Neural cell (in vitro differentiated cells): ENCODE results near the gene SNRNP40. TPM values are rescaled to one million over a fixed set of nuclear protein-coding genes. Genes with fewer than 3 reads are reported as not detected.

Experiments
- H2AFZ ChIP-seq: fragments of 200-600, 300-800 bp; sonication (generic), shearing (Covaris generic); 2 replicates; pipeline ENCODE4 v1.6.0; 2014; ENCODE audit warnings: low read depth, mild to moderate bottlenecking, antibody characterized with exemption, low read length, moderate library complexity
- H3F3A ChIP-seq: fragments of 200-600 bp; shearing (Covaris generic); 2 replicates; pipeline ENCODE4 v1.6.1; 2016; ENCODE audit warnings: mild to moderate bottlenecking, moderate library complexity, mixed read lengths, antibody characterized with exemption, low read length; ENCODE audit not compliant: insufficient read depth, poor library complexity, severe bottlenecking
- H3K27ac ChIP-seq: fragments of 200-600, 300-800 bp; sonication (generic), shearing (Covaris generic); 2 replicates; pipeline ENCODE4 v1.5.1; 2014; ENCODE audit warnings: mild to moderate bottlenecking, low read length, moderate library complexity
- H3K27me3 ChIP-seq: fragments of 300-800, 200-600 bp; sonication (generic), shearing (Covaris generic); 2 replicates; pipeline ENCODE4 v1.6.0; 2014; ENCODE audit warnings: mild to moderate bottlenecking, low read depth, low read length, moderate library complexity; ENCODE audit not compliant: insufficient read depth
- H3K36me3 ChIP-seq: fragments of 300-800, 200-600 bp; sonication (generic), shearing (Covaris generic); 2 replicates; pipeline ENCODE4 v1.5.1; 2014; ENCODE audit warnings: mild to moderate bottlenecking, antibody characterized with exemption, low read length, moderate library complexity; ENCODE audit not compliant: insufficient read depth
- H3K4me2 ChIP-seq: fragments of 300-800, 200-600 bp; sonication (generic), shearing (Covaris generic); 2 replicates; pipeline ENCODE4 v1.6.0; 2014; ENCODE audit warnings: mild to moderate bottlenecking, low read length
- H3K4me3 ChIP-seq: fragments of 300-800, 200-600 bp; sonication (generic), shearing (Covaris generic); 2 replicates; pipeline ENCODE4 v1.5.1; 2014; ENCODE audit warnings: mild to moderate bottlenecking, low read length, moderate library complexity
- H3K79me2 ChIP-seq: fragments of 200-600 bp; shearing (Covaris generic); replicated peaks from 2 replicates; pipeline ENCODE4 v1.6.0; 2014; ENCODE audit warnings: mild to moderate bottlenecking, low read length, moderate library complexity; ENCODE audit not compliant: insufficient read depth
- H3K9ac ChIP-seq: fragments of 300-800, 200-600 bp; sonication (generic), shearing (Covaris generic); 2 replicates; pipeline ENCODE4 v1.6.1; 2016; ENCODE audit warnings: mild to moderate bottlenecking, low read length, mixed read lengths
- H3K9me2 ChIP-seq: fragments of 200-600 bp; shearing (Covaris generic); 2 replicates; pipeline ENCODE4 v1.6.1; 2016; ENCODE audit warnings: mild to moderate bottlenecking, low read length, mixed read lengths; ENCODE audit not compliant: insufficient read depth
- H3K9me3 ChIP-seq: fragments of 200-600, 300-800 bp; sonication (generic), shearing (Covaris generic); 2 replicates; pipeline ENCODE4 v1.6.1; 2016; ENCODE audit warnings: mild to moderate bottlenecking, mixed run types, low read length, moderate library complexity, mixed read lengths
- H4K20me1 ChIP-seq: fragments of 200-600 bp; shearing (Covaris generic); 2 replicates; pipeline ENCODE4 v1.6.1; 2016; ENCODE audit warnings: mild to moderate bottlenecking, mixed run types; ENCODE audit not compliant: insufficient read depth
- EP300 ChIP-seq: fragments of 450-650 bp; conservative IDR thresholded peaks from 2 replicates; pipeline ENCODE4 v1.6.1; 2014; ENCODE audit warnings: antibody characterized with exemption, mild to moderate bottlenecking, moderate library complexity; ENCODE audit not compliant: poor library complexity, severe bottlenecking
- EZH2 ChIP-seq: fragments of 200-600, 300-800 bp; shearing (Covaris generic), sonication (generic); IDR thresholded peaks from 2 replicates; pipeline ENCODE4 v1.6.1; 2014; ENCODE audit warnings: antibody characterized with exemption, low read length, borderline replicate concordance, mild to moderate bottlenecking; ENCODE audit not compliant: insufficient read depth, poor library complexity, severe bottlenecking
- MXI1 ChIP-seq: fragments of 450-650 bp; conservative IDR thresholded peaks from 2 replicates; pipeline ENCODE4 v1.6.1; 2014; ENCODE audit warnings: antibody characterized with exemption, mild to moderate bottlenecking; ENCODE audit not compliant: poor library complexity, severe bottlenecking
- POLR2AphosphoS5 ChIP-seq: IDR thresholded peaks from 2 replicates; pipeline ENCODE4 v1.6.1; 2012
- RAD21 ChIP-seq: fragments of 450-650 bp; conservative IDR thresholded peaks from 2 replicates; pipeline ENCODE4 v1.6.1; 2014; ENCODE audit warnings: antibody characterized with exemption, mild to moderate bottlenecking, moderate library complexity
- SMC3 ChIP-seq: fragments of 450-650 bp; conservative IDR thresholded peaks from 2 replicates; pipeline ENCODE4 v1.6.1; 2014; ENCODE audit warnings: antibody characterized with exemption, mild to moderate bottlenecking, moderate library complexity; ENCODE audit not compliant: poor library complexity
- TAF1 ChIP-seq: IDR thresholded peaks from 2 replicates; pipeline ENCODE4 v1.6.1; 2012; ENCODE audit warnings: low read depth
- polyA plus RNA-seq: library from polyadenylated mRNA; depleted of rRNA; stranded (reverse); fragments of >200 nt; gene quantifications from 2 replicates; pipeline ENCODE4 v1.2.3, GENCODE V29; 2014
- TF ChIP-seq, protein P1 (sequence below): IDR thresholded peaks from 2 replicates; pipeline ENCODE4 v1.6.1; 2012; ENCODE audit warnings: borderline replicate concordance
- TF ChIP-seq, protein P2 (sequence below): fragments of 450-650 bp; IDR thresholded peaks from 2 replicates; pipeline ENCODE4 v1.5.1; 2014; ENCODE audit warnings: antibody characterized with exemption, mild to moderate bottlenecking, moderate library complexity; ENCODE audit not compliant: poor library complexity, severe bottlenecking

Gene SNRNP40
- polyA plus RNA-seq, 1 donor from 2014 or later, result 87.2 TPM

DNA sequence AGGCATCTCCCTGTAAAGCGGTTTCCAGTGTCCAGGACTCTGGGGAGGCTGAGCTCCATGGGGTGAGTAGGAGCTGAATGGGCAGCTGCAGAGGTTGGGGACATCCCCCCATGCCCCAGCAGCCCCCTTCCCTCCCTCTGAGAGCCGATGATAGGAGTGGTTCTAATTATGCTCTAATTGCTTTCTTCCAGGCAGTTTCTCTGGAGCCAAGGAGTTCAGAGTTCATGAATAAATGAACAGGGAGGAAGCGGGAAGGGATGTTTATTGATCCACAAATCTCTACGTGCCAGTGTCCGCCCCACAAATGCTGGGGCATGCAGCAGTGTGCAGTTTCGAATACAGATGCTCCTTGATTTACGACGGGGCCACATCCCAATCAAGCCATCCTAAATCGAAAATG is 72.5 kb downstream of the SNRNP40 start:
- no peaks in the 10 kb centered on the region for H3K9me2 ChIP-seq
- no peaks in the 10 kb centered on the region for H3K27me3 ChIP-seq
- H3K9ac ChIP-seq, result peak overlapping the region; percentile 1
- no peaks in the 10 kb centered on the region for H3K36me3 ChIP-seq
- peak overlapping the region; percentile 28 for H3K27ac ChIP-seq
- H3K4me3 ChIP-seq, result peak overlapping the region; percentile 31
- no peak for TF ChIP-seq EP300
- TF ChIP-seq MXI1, result no peak
- no peak for TF ChIP-seq EZH2
- TF ChIP-seq POLR2AphosphoS5, result no peak
- no peak for TF ChIP-seq RAD21
- TF ChIP-seq, protein P1, sequence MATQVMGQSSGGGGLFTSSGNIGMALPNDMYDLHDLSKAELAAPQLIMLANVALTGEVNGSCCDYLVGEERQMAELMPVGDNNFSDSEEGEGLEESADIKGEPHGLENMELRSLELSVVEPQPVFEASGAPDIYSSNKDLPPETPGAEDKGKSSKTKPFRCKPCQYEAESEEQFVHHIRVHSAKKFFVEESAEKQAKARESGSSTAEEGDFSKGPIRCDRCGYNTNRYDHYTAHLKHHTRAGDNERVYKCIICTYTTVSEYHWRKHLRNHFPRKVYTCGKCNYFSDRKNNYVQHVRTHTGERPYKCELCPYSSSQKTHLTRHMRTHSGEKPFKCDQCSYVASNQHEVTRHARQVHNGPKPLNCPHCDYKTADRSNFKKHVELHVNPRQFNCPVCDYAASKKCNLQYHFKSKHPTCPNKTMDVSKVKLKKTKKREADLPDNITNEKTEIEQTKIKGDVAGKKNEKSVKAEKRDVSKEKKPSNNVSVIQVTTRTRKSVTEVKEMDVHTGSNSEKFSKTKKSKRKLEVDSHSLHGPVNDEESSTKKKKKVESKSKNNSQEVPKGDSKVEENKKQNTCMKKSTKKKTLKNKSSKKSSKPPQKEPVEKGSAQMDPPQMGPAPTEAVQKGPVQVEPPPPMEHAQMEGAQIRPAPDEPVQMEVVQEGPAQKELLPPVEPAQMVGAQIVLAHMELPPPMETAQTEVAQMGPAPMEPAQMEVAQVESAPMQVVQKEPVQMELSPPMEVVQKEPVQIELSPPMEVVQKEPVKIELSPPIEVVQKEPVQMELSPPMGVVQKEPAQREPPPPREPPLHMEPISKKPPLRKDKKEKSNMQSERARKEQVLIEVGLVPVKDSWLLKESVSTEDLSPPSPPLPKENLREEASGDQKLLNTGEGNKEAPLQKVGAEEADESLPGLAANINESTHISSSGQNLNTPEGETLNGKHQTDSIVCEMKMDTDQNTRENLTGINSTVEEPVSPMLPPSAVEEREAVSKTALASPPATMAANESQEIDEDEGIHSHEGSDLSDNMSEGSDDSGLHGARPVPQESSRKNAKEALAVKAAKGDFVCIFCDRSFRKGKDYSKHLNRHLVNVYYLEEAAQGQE, result no peak
- TF ChIP-seq, protein P2, sequence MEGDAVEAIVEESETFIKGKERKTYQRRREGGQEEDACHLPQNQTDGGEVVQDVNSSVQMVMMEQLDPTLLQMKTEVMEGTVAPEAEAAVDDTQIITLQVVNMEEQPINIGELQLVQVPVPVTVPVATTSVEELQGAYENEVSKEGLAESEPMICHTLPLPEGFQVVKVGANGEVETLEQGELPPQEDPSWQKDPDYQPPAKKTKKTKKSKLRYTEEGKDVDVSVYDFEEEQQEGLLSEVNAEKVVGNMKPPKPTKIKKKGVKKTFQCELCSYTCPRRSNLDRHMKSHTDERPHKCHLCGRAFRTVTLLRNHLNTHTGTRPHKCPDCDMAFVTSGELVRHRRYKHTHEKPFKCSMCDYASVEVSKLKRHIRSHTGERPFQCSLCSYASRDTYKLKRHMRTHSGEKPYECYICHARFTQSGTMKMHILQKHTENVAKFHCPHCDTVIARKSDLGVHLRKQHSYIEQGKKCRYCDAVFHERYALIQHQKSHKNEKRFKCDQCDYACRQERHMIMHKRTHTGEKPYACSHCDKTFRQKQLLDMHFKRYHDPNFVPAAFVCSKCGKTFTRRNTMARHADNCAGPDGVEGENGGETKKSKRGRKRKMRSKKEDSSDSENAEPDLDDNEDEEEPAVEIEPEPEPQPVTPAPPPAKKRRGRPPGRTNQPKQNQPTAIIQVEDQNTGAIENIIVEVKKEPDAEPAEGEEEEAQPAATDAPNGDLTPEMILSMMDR, result no peak
- H2AFZ ChIP-seq, result no peak overlapping the region
- H3K79me2 ChIP-seq, result peaks cover 26% of the 10 kb centered on the region
- no peaks in the 10 kb centered on the region for H4K20me1 ChIP-seq
- H3K9me3 ChIP-seq, result no peaks in the 10 kb centered on the region
- no peaks in the 10 kb centered on the region for H3F3A ChIP-seq
- no peak overlapping the region for H3K4me2 ChIP-seq

DNA sequence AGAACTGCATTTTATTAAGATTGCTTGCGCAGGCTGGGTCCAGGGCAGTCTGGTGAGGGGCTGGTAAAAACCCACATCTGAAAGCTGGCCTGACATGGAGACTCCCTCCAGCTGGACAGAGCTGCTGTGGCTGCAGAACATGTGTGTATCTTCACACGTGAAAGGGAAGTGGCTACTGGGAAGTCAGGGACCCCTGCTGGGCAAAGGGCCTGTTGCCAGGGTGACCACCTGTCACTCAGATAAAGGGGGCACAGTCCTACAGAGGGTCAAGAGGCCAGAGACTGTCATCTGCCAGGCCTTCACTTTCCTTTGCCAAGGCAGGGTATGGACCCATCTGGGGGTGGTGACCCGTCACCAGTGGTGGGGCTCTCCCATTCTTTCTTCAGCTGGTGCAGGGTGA is 74.4 kb downstream of the SNRNP40 start:
- H3K9me2 ChIP-seq, result no peaks in the 10 kb centered on the region
- H3K27ac ChIP-seq, result no peak overlapping the region
- no peaks in the 10 kb centered on the region for H3K27me3 ChIP-seq
- no peak overlapping the region for H2AFZ ChIP-seq
- no peaks in the 10 kb centered on the region for H3F3A ChIP-seq
- H3K9me3 ChIP-seq, result no peaks in the 10 kb centered on the region
- H3K36me3 ChIP-seq, result no peaks in the 10 kb centered on the region
- TF ChIP-seq, protein P1, result no peak
- TF ChIP-seq MXI1 (no peak), RAD21 (no peak), POLR2AphosphoS5 (no peak), EP300 (no peak), TAF1 (no peak), SMC3 (no peak), EZH2 (no peak)
- TF ChIP-seq, protein P2, result no peak
- peaks cover 20% of the 10 kb centered on the region for H3K79me2 ChIP-seq
- no peak overlapping the region for H3K9ac ChIP-seq
- H4K20me1 ChIP-seq, result no peaks in the 10 kb centered on the region
- H3K4me2 ChIP-seq, result no peak overlapping the region
- H3K4me3 ChIP-seq, result no peak overlapping the region
